Measurements from ENCODE around the gene SHROOM2. TPM values are rescaled to one million over a fixed set of nuclear protein-coding genes. Genes with fewer than 3 reads are reported as not detected.
"Not testable (repeated sequence)": the region's sequence is repeated elsewhere in the genome, so short reads cannot be mapped to it uniquely, and the experiment has no call there.

SHROOM2 gene
- total and polyA plus RNA-seq, 9 donors = 7.6 to 16.8 (median 11.7) TPM

- intact Hi-C loops (cut with DNase I) = no loop called here
- Histone ChIP-seq H3K36me3 (no peaks in the 10 kb centered on the region), H3K27ac (no peak overlapping the region), H3K27me3 (no peaks in the 10 kb centered on the region), H3K4me3 (no peak overlapping the region), H3K9me3 (no peaks in the 10 kb centered on the region), H3K4me1 (ENCODE audit: insufficient read depth) (no peaks in the 10 kb centered on the region)
- 76 to 80% (median 77%) methylated on average over 14 of the region's 14 CpGs for WGBS, 3 donors
- TF ChIP-seq CTCF (IDR thresholded peaks at IDR 0.05) (no peak), POLR2A (IDR thresholded peaks at IDR 0.05) (no peak), EP300 (IDR thresholded peaks at IDR 0.05) (no peak)
- no peak for DNase-seq
Measured at GRCh38 chrX:9807355-9808182, 21.3 kb downstream of the SHROOM2 start.

- H3K36me3 ChIP-seq; H3K27ac ChIP-seq; intact Hi-C loops (cut with DNase I); H3K4me3 ChIP-seq; DNase-seq; H3K4me1 ChIP-seq (ENCODE audit: insufficient read depth); H3K27me3 ChIP-seq; H3K9me3 ChIP-seq: not testable (repeated sequence)
- WGBS, 3 donors = 83 to 88% (median 86%) methylated on average over 5 of the region's 5 CpGs
Measured at GRCh38 chrX:9809876-9810275, 23.6 kb downstream of the SHROOM2 start.

GRCh38 chrX:9811086-9811485 lies 24.9 kb downstream of the SHROOM2 start:
- DNase-seq; H3K4me3 ChIP-seq; H3K9me3 ChIP-seq; H3K27ac ChIP-seq; H3K36me3 ChIP-seq; H3K27me3 ChIP-seq; H3K4me1 ChIP-seq (ENCODE audit: insufficient read depth); intact Hi-C loops (cut with DNase I): not testable (repeated sequence)
- 95 to 98% (median 98%) methylated on average over 3 of the region's 3 CpGs for WGBS, 3 donors

- Histone ChIP-seq H3K27me3 (no peaks in the 10 kb centered on the region), H3K27ac (no peak overlapping the region), H3K4me1 (ENCODE audit: insufficient read depth) (no peaks in the 10 kb centered on the region), H3K4me3 (no peak overlapping the region), H3K9me3 (no peaks in the 10 kb centered on the region), H3K36me3 (no peaks in the 10 kb centered on the region)
- WGBS, 3 donors = 78 to 87% (median 86%) methylated on average over 10 of the region's 10 CpGs
- DNase-seq = no peak
- intact Hi-C loops (cut with DNase I) = no loop called here
- TF ChIP-seq CTCF (IDR thresholded peaks at IDR 0.05) = no peak
- TF ChIP-seq POLR2A (IDR thresholded peaks at IDR 0.05) = no peak
- TF ChIP-seq EP300 (IDR thresholded peaks at IDR 0.05) = no peak
Measured at GRCh38 chrX:9816084-9816700, 30.0 kb downstream of the SHROOM2 start.

GRCh38 chrX:9821572-9821971 lies 35.3 kb downstream of the SHROOM2 start:
- 70 to 74% (median 74%) methylated on average over 7 of the region's 7 CpGs for WGBS, 3 donors
- no peak overlapping the region for H3K27ac ChIP-seq

More at GRCh38 chrX:9821572-9821971, 35.3 kb downstream of the SHROOM2 start:
- peaks cover 9% of the 10 kb centered on the region for H3K4me1 ChIP-seq (ENCODE audit: insufficient read depth)
- no peaks in the 10 kb centered on the region for H3K27me3 ChIP-seq
- H3K36me3 ChIP-seq = no peaks in the 10 kb centered on the region
- intact Hi-C loops (cut with DNase I) = no loop called here
- no peak for DNase-seq
- H3K9me3 ChIP-seq = no peaks in the 10 kb centered on the region
- TF ChIP-seq CTCF (IDR thresholded peaks at IDR 0.05) (no peak), POLR2A (IDR thresholded peaks at IDR 0.05) (no peak), EP300 (IDR thresholded peaks at IDR 0.05) (no peak)
- H3K4me3 ChIP-seq = no peak overlapping the region
